C4-2B (cell line): ENCODE results near the gene ME3.
"Not testable (repeated sequence)": the region's sequence is repeated elsewhere in the genome, so short reads cannot be mapped to it uniquely, and the experiment has no call there.

ENCODE experiments used
- H3K27ac ChIP-seq: fragments of 450-650 bp; 2 replicates; pipeline ENCODE4 v1.5.1; 2017
- ZFX ChIP-seq: fragments of 450-650 bp; IDR thresholded peaks from 2 replicates; pipeline ENCODE4 v1.6.1; 2017
- TF ChIP-seq, protein P1 (sequence below): fragments of 450-650 bp; conservative IDR thresholded peaks from 2 replicates; pipeline ENCODE4 v1.5.1; 2017; ENCODE audit warnings: mild to moderate bottlenecking

The ME3 gene

DNA sequence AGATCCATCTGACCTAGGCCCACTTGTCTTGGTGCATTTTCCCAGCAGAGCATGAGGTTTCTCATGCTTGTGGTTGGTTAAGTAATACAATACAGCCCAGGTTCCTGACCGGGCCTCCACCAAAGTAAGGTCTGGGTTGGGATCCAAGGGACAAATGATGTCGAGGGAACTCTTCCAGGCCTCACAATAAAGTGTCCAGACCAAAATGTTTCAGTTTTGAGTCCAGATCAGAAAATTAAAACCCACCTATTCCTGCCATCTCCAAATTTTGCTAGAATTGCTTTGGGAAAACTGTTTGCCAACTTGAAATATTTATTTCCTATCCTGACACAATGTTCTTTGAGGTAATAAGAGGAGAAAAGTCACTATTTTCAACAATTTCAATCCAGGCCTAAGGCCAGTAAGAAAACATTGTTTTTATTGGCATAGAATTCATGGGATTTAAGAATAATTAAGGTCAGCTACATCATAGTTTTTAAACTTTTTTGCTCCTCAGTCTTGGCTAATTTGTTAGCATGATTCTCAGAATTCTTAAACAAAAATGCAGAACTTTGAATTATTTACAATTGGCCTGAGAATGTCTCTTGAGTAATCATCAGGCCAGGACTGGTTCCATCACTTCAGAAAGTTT lies 51.4 kb downstream of the ME3 start:
- H3K27ac ChIP-seq, result no peak overlapping the region
- no peak for TF ChIP-seq ZFX
- TF ChIP-seq, protein P1, sequence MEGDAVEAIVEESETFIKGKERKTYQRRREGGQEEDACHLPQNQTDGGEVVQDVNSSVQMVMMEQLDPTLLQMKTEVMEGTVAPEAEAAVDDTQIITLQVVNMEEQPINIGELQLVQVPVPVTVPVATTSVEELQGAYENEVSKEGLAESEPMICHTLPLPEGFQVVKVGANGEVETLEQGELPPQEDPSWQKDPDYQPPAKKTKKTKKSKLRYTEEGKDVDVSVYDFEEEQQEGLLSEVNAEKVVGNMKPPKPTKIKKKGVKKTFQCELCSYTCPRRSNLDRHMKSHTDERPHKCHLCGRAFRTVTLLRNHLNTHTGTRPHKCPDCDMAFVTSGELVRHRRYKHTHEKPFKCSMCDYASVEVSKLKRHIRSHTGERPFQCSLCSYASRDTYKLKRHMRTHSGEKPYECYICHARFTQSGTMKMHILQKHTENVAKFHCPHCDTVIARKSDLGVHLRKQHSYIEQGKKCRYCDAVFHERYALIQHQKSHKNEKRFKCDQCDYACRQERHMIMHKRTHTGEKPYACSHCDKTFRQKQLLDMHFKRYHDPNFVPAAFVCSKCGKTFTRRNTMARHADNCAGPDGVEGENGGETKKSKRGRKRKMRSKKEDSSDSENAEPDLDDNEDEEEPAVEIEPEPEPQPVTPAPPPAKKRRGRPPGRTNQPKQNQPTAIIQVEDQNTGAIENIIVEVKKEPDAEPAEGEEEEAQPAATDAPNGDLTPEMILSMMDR, result no peak

DNA sequence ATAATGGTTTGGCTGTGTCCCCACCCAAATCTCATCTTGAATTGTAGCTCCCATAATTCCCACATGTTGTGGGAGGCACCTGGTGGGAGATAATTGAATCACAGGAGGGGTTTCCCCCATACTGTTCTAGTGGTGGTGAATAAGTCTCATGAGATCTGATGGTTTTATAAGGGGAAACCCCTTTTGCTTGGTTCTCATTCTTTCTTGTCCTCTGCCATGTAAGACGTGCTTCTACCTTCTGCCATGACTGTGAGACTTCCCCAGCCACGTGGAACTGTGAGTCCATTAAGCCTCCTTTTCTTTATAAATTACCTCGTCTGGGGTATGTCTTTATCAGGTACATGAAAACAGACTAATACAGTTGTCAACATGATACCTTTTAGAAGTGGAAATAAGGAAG lies 53.0 kb downstream of the ME3 start:
- H3K27ac ChIP-seq, result not testable (repeated sequence)

DNA sequence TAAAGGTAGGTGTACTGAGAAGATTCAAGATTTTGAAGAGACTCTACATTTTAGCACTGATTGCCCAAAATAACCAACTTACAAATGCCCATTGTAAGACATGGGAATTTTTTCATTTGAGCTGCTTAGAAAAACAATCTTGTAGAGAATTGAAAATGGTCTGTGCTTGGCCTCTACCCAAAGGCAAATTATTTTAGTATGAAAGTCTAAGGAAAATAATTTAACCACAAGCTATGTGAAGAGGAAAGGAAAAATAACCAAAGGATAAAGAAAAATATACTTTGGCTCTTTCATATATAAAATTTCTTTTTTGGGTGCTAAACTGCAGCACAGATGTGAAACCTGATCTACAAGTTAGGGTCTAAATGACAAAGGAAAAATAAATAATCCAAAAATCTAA lies 54.9 kb downstream of the ME3 start:
- no peak overlapping the region for H3K27ac ChIP-seq
- TF ChIP-seq, protein P1, result no peak
- TF ChIP-seq ZFX, result no peak

DNA sequence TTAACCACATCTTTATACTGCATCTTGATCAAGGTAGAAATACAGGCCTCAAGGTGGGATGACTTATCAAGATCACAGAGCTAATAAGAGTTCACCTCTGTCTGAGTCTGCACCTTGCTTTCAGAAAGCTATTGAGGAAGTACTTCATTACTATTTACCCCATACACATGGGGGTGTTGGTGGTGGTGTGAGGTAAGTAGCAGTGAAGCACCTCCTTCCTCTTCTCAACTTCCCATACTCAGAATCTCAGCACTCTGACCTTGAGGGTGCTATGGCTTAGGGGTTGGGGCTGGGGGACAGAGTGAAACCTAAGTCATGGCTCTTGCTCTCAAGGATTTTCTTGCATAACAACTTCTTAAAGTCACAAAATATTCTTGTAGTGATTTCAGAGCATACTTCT lies 56.9 kb downstream of the ME3 start:
- TF ChIP-seq ZFX, result no peak
- TF ChIP-seq, protein P1, result no peak
- H3K27ac ChIP-seq, result no peak overlapping the region

DNA sequence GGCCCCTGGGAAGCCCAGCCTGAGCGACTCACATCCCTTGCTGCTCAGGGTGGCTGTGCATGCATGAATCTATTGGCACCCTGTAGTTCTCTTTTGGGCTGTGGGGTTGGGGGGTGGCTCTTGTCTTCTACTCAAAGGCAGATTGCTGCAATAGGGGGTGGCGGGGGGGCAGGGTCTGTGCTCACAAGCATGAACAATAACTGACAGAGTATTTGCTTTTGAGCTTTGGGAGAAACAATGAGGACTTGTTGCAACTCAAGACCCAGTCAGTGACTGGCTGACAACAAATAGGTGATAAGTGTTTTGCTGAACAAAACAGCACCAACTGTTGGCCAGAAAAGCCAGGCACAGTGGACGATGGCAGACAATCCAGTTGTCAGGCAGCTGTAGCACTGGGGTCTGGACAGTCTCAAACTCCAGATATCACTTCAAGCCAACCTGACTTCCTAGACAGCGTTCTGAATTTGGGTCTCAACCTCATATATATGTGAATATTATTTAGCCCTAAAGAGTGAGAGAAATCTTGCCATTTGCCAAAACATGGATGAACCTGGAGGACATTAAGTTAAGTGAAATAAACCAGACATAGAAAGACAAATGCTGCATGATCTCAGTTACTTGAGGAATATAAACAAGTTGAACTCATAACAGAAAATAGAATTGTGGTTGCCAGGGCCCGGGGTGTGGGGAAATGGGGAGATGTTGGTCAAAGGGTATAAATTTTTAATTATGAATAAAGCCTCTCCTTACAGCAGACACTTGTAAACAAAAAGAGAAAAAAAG lies 61.7 kb downstream of the ME3 start:
- TF ChIP-seq ZFX, result no peak
- TF ChIP-seq, protein P1, result no peak
- H3K27ac ChIP-seq, result no peak overlapping the region

DNA sequence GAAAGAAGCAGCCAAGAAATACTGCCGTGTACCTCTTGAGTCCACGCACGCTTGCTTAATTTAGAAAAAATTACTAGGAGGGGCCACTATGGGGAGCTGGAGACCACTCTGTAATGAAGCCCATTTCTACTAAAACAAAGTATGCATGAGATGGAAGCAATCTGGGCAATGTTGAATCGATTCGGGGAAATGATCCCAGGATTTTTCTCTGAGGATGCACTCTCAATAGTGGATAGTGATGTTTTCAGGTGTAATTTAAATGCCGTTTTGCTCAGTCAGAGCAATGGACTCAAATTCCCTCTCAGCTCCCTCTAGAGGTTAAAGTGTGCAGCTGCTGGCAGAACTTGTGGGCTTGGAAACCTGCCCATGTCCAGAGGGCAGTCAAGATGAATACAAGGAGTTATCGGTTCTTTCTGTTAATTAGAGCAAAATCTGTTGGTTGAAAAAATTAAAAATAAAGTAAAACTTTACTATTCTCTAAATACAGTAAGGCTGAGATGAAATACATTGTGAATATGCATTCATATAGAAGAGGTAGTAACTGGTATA lies 64.1 kb downstream of the ME3 start:
- no peak overlapping the region for H3K27ac ChIP-seq
- no peak for TF ChIP-seq ZFX
- TF ChIP-seq, protein P1, result peak; percentile 99

DNA sequence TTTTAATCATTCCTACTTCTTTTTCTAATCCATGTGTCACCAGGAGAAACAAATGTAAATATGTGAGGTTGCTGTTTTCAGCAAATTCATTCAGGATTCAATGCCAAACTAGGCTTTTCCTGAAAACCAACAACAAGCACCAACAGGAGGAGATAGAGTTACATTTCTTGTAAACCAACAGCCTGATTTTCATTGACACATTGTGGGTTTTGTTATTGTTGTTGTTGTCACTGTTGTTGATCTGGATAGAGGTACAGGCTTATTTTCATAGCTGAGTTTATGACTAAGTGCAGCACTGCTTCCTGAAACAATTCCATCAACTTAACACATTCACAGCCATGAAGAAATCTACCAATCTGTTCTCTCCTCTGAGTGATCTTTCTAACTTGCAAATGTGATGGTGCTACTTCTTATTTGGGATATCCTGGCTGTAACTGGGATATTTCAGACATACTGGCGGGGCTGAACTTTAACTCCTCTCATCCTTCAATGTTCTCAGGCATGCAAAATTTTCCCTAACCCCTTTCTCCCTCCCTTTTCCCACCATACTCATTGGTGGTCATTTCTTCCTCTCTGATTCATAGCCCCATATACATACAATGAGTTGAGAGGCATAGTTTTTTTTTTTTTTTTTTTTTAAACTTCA lies 65.5 kb downstream of the ME3 start:
- no peak for TF ChIP-seq ZFX
- TF ChIP-seq, protein P1, result no peak
- no peak overlapping the region for H3K27ac ChIP-seq
